ENCODE results near the gene LRRIQ3. TPM values are rescaled to one million over a fixed set of nuclear protein-coding genes. Genes with fewer than 3 reads are reported as not detected.

LRRIQ3 gene
- total and polyA plus RNA-seq, 2 of the 13 experiments (the other 11 are each of a cell fraction or from before 2014, with no cell fraction given): 1.1 to 1.3 TPM

GRCh38 chr1:73980324-73981040, 217.5 kb downstream of the LRRIQ3 start (continued):
- TF ChIP-seq ZNF432 (CRISPR knock-in tag; IDR thresholded peaks at IDR 0.05; ENCODE audit: borderline replicate concordance) (no peak), ZNF530 (CRISPR knock-in tag; IDR thresholded peaks at IDR 0.05; ENCODE audit: low read depth) (no peak), PHF5A (CRISPR knock-in tag; IDR thresholded peaks at IDR 0.05; ENCODE audit: low read depth, unreplicated experiment) (no peak), LCORL (IDR thresholded peaks at IDR 0.05) (no peak), LCORL (CRISPR knock-in tag; IDR thresholded peaks at IDR 0.05) (no peak), PAF1 (CRISPR knock-in tag; IDR thresholded peaks at IDR 0.05) (no peak), ZFP62 (CRISPR knock-in tag; IDR thresholded peaks at IDR 0.05) (no peak), PAX8 (CRISPR knock-in tag; IDR thresholded peaks at IDR 0.05; ENCODE audit: borderline replicate concordance) (no peak), ZNF282 (IDR thresholded peaks at IDR 0.05; ENCODE audit: partially characterized antibody) (no peak), TAF15 (IDR thresholded peaks at IDR 0.05; ENCODE audit: low read depth, low read length, poor library complexity, severe bottlenecking) (no peak), ZNF737 (CRISPR knock-in tag; IDR thresholded peaks at IDR 0.05; ENCODE audit: borderline replicate concordance) (no peak)
- TF ChIP-seq, protein P1, sequence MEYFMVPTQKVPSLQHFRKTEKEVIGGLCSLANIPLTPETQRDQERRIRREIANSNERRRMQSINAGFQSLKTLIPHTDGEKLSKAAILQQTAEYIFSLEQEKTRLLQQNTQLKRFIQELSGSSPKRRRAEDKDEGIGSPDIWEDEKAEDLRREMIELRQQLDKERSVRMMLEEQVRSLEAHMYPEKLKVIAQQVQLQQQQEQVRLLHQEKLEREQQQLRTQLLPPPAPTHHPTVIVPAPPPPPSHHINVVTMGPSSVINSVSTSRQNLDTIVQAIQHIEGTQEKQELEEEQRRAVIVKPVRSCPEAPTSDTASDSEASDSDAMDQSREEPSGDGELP (IDR thresholded peaks at IDR 0.05; ENCODE audit: borderline replicate concordance, low read depth): no peak

DNA sequence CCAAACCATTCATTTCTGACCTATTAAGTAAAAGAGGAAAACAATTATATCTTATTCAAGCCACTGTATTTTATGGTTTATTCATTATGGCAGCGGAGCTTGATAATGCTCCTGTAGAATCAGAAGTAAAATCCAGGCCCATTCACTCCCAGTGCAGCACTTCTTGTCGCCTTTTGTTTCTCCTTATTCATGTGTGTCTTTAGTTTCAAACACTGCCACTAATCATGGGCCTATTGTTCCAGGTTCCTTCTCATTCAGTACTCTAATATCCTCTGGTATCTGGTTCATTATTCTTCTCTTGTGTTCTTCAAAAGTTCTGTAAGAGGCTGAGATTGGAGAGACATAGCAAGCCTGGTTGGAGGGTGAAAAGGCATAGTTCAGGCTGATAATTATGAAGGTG, 218.3 kb downstream of the LRRIQ3 start:
- in situ Hi-C loops (cut with HindIII; ENCODE audit: extremely low pct_ligation_motif_present, low pct_unique_long_range_greater_than_20kb): no loop called here
- H3K9me3 ChIP-seq (ENCODE audit: low read length): peaks cover 75% of the 10 kb centered on the region
- no peaks in the 10 kb centered on the region for H4K20me1 ChIP-seq (ENCODE audit: insufficient read depth, low read length)
- TF ChIP-seq ZNF605 (CRISPR knock-in tag; IDR thresholded peaks at IDR 0.05): no peak
- no peak for TF ChIP-seq YY1 (IDR thresholded peaks at IDR 0.05; ENCODE audit: insufficient read depth, insufficient replicate concordance, low read depth, low read length)
- TF ChIP-seq ZNF446 (CRISPR knock-in tag; IDR thresholded peaks at IDR 0.05): no peak
- TF ChIP-seq BCL6 (CRISPR knock-in tag; IDR thresholded peaks at IDR 0.05): no peak
- no peak for TF ChIP-seq ZNF253 (CRISPR knock-in tag; IDR thresholded peaks at IDR 0.05; ENCODE audit: borderline replicate concordance)
- TF ChIP-seq KLF11 (CRISPR knock-in tag; IDR thresholded peaks at IDR 0.05): no peak
- TF ChIP-seq ZNF569 (CRISPR knock-in tag; IDR thresholded peaks at IDR 0.05; ENCODE audit: borderline replicate concordance): no peak
- TF ChIP-seq ELF3 (CRISPR knock-in tag; IDR thresholded peaks at IDR 0.05): no peak
- TF ChIP-seq MAF1 (CRISPR knock-in tag; IDR thresholded peaks at IDR 0.05; ENCODE audit: borderline replicate concordance): no peak
- TF ChIP-seq DR1 (CRISPR knock-in tag; IDR thresholded peaks at IDR 0.05): no peak
- TF ChIP-seq, protein P2, sequence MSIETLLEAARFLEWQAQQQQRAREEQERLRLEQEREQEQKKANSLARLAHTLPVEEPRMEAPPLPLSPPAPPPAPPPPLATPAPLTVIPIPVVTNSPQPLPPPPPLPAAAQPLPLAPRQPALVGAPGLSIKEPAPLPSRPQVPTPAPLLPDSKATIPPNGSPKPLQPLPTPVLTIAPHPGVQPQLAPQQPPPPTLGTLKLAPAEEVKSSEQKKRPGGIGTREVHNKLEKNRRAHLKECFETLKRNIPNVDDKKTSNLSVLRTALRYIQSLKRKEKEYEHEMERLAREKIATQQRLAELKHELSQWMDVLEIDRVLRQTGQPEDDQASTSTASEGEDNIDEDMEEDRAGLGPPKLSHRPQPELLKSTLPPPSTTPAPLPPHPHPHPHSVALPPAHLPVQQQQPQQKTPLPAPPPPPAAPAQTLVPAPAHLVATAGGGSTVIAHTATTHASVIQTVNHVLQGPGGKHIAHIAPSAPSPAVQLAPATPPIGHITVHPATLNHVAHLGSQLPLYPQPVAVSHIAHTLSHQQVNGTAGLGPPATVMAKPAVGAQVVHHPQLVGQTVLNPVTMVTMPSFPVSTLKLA (IDR thresholded peaks at IDR 0.05): no peak
- no peak for TF ChIP-seq ZNF724P (CRISPR knock-in tag; IDR thresholded peaks at IDR 0.05; ENCODE audit: borderline replicate concordance)
- TF ChIP-seq MAFK (conservative IDR thresholded peaks at IDR 0.05 in 1 of 2, IDR thresholded peaks at IDR 0.05 in 1 of 2; ENCODE audit: low read length in 2 of 2): no peak

More for the DNA sequence above, 218.3 kb downstream of the LRRIQ3 start:
- H3K4me2 ChIP-seq (ENCODE audit: low read depth, low read length): no peak overlapping the region
- H3K27me3 ChIP-seq (ENCODE audit: control insufficient read depth in 1 of 2, insufficient read depth in 2 of 2, low read length in 2 of 2): no peaks in the 10 kb centered on the region; a peak in 1 of 5 replicates
- POLR2A ChIA-PET: no interaction called here
- H3K4me1 ChIP-seq (ENCODE audit: insufficient read depth, low read length): no peaks in the 10 kb centered on the region
- CTCF ChIA-PET (ENCODE audit: low intra/inter-chr PET ratio, low total read pairs): no interaction called here
- BruUV-seq (replicated peaks): no TSS peak
- FAIRE-seq (no peak), ATAC-seq (no peak), DNase-seq (ENCODE audit: low spot score) (no peak)
- intact Hi-C loops (cut with micrococcal nuclease; ENCODE audit: unreplicated experiment): loop anchor here (5.0 kb wide), 1 partner anchor 1307 kb away; no protein-coding TSS in a partner anchor
- no peaks in the 10 kb centered on the region for H3K36me3 ChIP-seq (replicated peaks in 1 of 2; ENCODE audit: control insufficient read depth in 1 of 2, insufficient read depth in 2 of 2, low read length in 2 of 2)
- no peaks in the 10 kb centered on the region for H3K79me2 ChIP-seq (ENCODE audit: insufficient read depth, low read length)
- WGBS (ENCODE audit: low lambda C conversion rate): 22% methylated on average over 2 of the region's 2 CpGs
- no peak overlapping the region for H3K27ac ChIP-seq (ENCODE audit: extremely low read length, insufficient read depth, low read length)
- no peak overlapping the region for H2AFZ ChIP-seq (ENCODE audit: low read length)
- H3K4me3 ChIP-seq (replicated peaks in 1 of 3; ENCODE audit: insufficient read depth in 1 of 3, low read depth in 2 of 3, low read length in 3 of 3): no peak overlapping the region
- H3K9ac ChIP-seq (ENCODE audit: insufficient read depth, low read depth, low read length): no peak overlapping the region
